GM18858 (cell line): Measurements from ENCODE around the gene THUMPD1.
"Not testable (repeated sequence)": the region's sequence is repeated elsewhere in the genome, so short reads cannot be mapped to it uniquely, and the experiment has no call there.

ENCODE experiments used
- ATAC-seq: cut with Tn5 transposase; IDR thresholded peaks from one replicate; pipeline ENCODE4 v1.9.1; 2021; ENCODE audit not compliant: unreplicated experiment

THUMPD1 gene

GRCh38 chr16:20701692-20702091, 39.9 kb downstream of the THUMPD1 start:
- not testable (repeated sequence) for ATAC-seq

GRCh38 chr16:20696618-20697017, 45.0 kb downstream of the THUMPD1 start:
- ATAC-seq, result no peak

GRCh38 chr16:20695024-20695423, 46.6 kb downstream of the THUMPD1 start:
- no peak for ATAC-seq

GRCh38 chr16:20694096-20694495, 47.5 kb downstream of the THUMPD1 start:
- ATAC-seq, result not testable (repeated sequence)

GRCh38 chr16:20689668-20690067, 52.0 kb downstream of the THUMPD1 start:
- ATAC-seq, result no peak

GRCh38 chr16:20683812-20684211, 57.8 kb downstream of the THUMPD1 start:
- ATAC-seq, result no peak
